Measurements from ENCODE around the gene FKBP14. TPM values are rescaled to one million over a fixed set of nuclear protein-coding genes. Genes with fewer than 3 reads are reported as not detected.

FKBP14 gene
- total and polyA plus RNA-seq, 9 of the 15 experiments (the other 6 are each of a cell fraction or from before 2014, with no cell fraction given), result 5.3 to 27.9 (median 14.3) TPM

DNA sequence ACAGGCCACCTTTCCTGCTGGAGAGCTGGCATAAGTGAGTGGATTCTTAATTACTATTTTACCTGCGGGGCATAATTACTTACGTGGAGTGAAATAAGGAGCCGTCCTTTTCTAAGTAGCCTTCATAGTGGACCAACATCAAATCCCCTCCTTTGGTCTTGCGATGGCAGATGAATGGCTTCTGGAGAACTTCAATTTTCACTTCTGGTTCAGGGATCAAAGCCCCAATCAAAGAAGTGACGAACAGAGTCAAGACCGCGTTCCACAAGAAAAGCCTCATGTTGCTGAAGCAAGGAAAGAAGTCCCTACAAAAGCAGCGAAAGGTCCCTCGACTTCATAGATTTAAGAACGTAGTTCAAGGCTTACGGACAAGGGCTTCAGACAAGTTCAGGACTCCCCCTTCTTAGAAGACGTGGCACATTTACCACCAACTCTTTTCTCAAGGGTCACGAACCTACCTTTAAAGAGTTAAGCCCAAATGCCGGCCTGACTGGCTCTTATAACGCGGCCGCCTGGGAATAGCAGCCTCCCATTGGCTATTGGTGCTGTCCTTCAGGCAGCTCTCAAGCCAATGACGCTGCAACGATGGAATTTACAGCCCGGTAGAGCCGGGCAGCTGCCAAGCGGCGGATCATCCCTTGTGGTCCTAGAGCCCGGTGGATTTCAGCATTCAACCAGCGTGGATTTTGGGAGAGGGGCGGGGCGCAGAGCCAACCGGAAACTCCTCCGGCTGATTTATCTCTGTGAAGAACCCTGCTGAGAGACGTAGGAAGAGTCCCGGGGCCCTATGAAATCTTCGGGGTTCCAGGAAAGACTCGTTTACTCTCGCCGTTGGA, at the start of gene FKBP14 (continued):
- TF ChIP-seq, protein P1, sequence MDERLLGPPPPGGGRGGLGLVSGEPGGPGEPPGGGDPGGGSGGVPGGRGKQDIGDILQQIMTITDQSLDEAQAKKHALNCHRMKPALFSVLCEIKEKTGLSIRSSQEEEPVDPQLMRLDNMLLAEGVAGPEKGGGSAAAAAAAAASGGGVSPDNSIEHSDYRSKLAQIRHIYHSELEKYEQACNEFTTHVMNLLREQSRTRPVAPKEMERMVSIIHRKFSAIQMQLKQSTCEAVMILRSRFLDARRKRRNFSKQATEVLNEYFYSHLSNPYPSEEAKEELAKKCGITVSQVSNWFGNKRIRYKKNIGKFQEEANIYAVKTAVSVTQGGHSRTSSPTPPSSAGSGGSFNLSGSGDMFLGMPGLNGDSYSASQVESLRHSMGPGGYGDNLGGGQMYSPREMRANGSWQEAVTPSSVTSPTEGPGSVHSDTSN (CRISPR knock-in tag; IDR thresholded peaks at IDR 0.05; ENCODE audit: low read depth), result peak; percentile 95
- TF ChIP-seq, protein P1 (tag; conservative IDR thresholded peaks at IDR 0.05; ENCODE audit: low read depth), result peak; percentile 99
- TF ChIP-seq, protein P2, sequence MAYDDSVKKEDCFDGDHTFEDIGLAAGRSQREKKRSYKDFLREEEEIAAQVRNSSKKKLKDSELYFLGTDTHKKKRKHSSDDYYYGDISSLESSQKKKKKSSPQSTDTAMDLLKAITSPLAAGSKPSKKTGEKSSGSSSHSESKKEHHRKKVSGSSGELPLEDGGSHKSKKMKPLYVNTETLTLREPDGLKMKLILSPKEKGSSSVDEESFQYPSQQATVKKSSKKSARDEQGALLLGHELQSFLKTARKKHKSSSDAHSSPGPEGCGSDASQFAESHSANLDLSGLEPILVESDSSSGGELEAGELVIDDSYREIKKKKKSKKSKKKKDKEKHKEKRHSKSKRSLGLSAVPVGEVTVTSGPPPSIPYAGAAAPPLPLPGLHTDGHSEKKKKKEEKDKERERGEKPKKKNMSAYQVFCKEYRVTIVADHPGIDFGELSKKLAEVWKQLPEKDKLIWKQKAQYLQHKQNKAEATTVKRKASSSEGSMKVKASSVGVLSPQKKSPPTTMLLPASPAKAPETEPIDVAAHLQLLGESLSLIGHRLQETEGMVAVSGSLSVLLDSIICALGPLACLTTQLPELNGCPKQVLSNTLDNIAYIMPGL (CRISPR knock-in tag; IDR thresholded peaks at IDR 0.05), result no peak
